Epithelial cell of prostate (primary cell): ENCODE measurements around the gene EXTL1.
"Not testable (repeated sequence)": the region's sequence is repeated elsewhere in the genome, so short reads cannot be mapped to it uniquely, and the experiment has no call there.

ENCODE experiments used
- DNase-seq: peaks from one replicate; pipeline ENCODE4 v3.0.0-alpha.2; 2011; ENCODE audit warnings: low read depth, low spot score
- H3K27ac ChIP-seq: fragments of 450-650 bp; 2 replicates; pipeline ENCODE4 v1.5.1; 2017; ENCODE audit warnings: mild to moderate bottlenecking

EXTL1 gene

GRCh38 chr1:26021647-26022403 lies at the start of gene EXTL1:
EXTL1 (plus strand) TSS chr1:26021775; CDS start chr1:26022647, 872 bp downstream.
- DNase-seq = no peak
- no peak within 1 kb of the TSS for H3K27ac ChIP-seq

- no peak for DNase-seq
- H3K27ac ChIP-seq = no peak overlapping the region
Observed at GRCh38 chr1:25971811-25972180, 49.8 kb upstream of the EXTL1 start.

GRCh38 chr1:25973610-25974321 lies 47.8 kb upstream of the EXTL1 start:
- no peak for DNase-seq
- no peak overlapping the region for H3K27ac ChIP-seq

- DNase-seq = no peak
Observed at GRCh38 chr1:25977801-25978200, 43.8 kb upstream of the EXTL1 start.

GRCh38 chr1:25978403-25978802 lies 43.2 kb upstream of the EXTL1 start:
- no peak overlapping the region for H3K27ac ChIP-seq
- DNase-seq = no peak

More at GRCh38 chr1:25977801-25978200, 43.8 kb upstream of the EXTL1 start:
- no peak overlapping the region for H3K27ac ChIP-seq

GRCh38 chr1:25979210-25979609 lies 42.4 kb upstream of the EXTL1 start:
- DNase-seq = no peak
- no peak overlapping the region for H3K27ac ChIP-seq

- no peak overlapping the region for H3K27ac ChIP-seq
- DNase-seq = no peak
Observed at GRCh38 chr1:25985171-25985570, 36.4 kb upstream of the EXTL1 start.

- no peak for DNase-seq
- no peak overlapping the region for H3K27ac ChIP-seq
Observed at GRCh38 chr1:25985670-25986069, 35.9 kb upstream of the EXTL1 start.

GRCh38 chr1:25986773-25987172 lies 34.8 kb upstream of the EXTL1 start:
- DNase-seq, H3K27ac ChIP-seq: not testable (repeated sequence)

GRCh38 chr1:25987951-25988350 lies 33.6 kb upstream of the EXTL1 start:
- H3K27ac ChIP-seq = no peak overlapping the region
- DNase-seq = no peak

- H3K27ac ChIP-seq = no peak overlapping the region
Observed at GRCh38 chr1:25989440-25990234, 31.9 kb upstream of the EXTL1 start.

GRCh38 chr1:25990251-25990650 lies 31.3 kb upstream of the EXTL1 start:
- H3K27ac ChIP-seq = no peak overlapping the region
- DNase-seq = no peak

More at GRCh38 chr1:25989440-25990234, 31.9 kb upstream of the EXTL1 start:
- no peak for DNase-seq

- DNase-seq = no peak
- no peak overlapping the region for H3K27ac ChIP-seq
Observed at GRCh38 chr1:25990702-25991395, 30.7 kb upstream of the EXTL1 start.

GRCh38 chr1:25991937-25992688 lies 29.5 kb upstream of the EXTL1 start:
- H3K27ac ChIP-seq = no peak overlapping the region
- DNase-seq = no peak

- H3K27ac ChIP-seq = no peak overlapping the region
- DNase-seq = no peak
Observed at GRCh38 chr1:25992689-25993171, 28.8 kb upstream of the EXTL1 start.

- H3K27ac ChIP-seq = no peak overlapping the region
- DNase-seq = no peak
Observed at GRCh38 chr1:25993197-25993951, 28.2 kb upstream of the EXTL1 start.

GRCh38 chr1:25994402-25995150 lies 27.0 kb upstream of the EXTL1 start:
- H3K27ac ChIP-seq = no peak overlapping the region
- DNase-seq = no peak
